ENCODE measurements around the gene AQP4.

GRCh38 chr18:26840965-26841364, 24.5 kb downstream of the AQP4 start:
- TF ChIP-seq CTCF (IDR thresholded peaks at IDR 0.05; ENCODE audit: low read depth, low read length, missing input control) (peak; percentile 8), YY1 (IDR thresholded peaks at IDR 0.05) (no peak), RXRA (IDR thresholded peaks at IDR 0.05) (no peak), MAX (IDR thresholded peaks at IDR 0.05) (no peak), REST (IDR thresholded peaks at IDR 0.05) (no peak), RAD21 (IDR thresholded peaks at IDR 0.05) (peak; percentile 26 to 29), TAF1 (conservative IDR thresholded peaks at IDR 0.05) (no peak), JUND (IDR thresholded peaks at IDR 0.05) (no peak), FOXA1 (IDR thresholded peaks at IDR 0.05) (no peak), SP1 (IDR thresholded peaks at IDR 0.05) (no peak), ZBTB33 (IDR thresholded peaks at IDR 0.05) (no peak), EGR1 (IDR thresholded peaks at IDR 0.05; ENCODE audit: low read depth in 2 of 2) (no peak)

Measured in liver (tissue), 3 donors.